Nephron (organoid): Measurements from ENCODE around the gene NAP1L5.

Source experiments
- H3K27ac Mint-ChIP-seq, 3 experiments: 2 replicates each; pipeline ENCODE4 v1.8.0; 2020; ENCODE audit warnings: mixed read lengths in 3 of 3, mild to moderate bottlenecking in 2 of 3, moderate library complexity in 1 of 3
- H3K27me3 Mint-ChIP-seq: 2 replicates; pipeline ENCODE4 v1.8.0; 2021; ENCODE audit warnings: low read depth, mild to moderate bottlenecking, moderate library complexity, mixed read lengths
- H3K36me3 Mint-ChIP-seq: 2 replicates; pipeline ENCODE4 v1.8.0; 2020; ENCODE audit warnings: low read depth, mixed read lengths
- H3K4me1 Mint-ChIP-seq: 2 replicates; pipeline ENCODE4 v1.8.0; 2020; ENCODE audit warnings: mixed read lengths
- H3K4me3 Mint-ChIP-seq, 3 experiments: 2 replicates each; pipeline ENCODE4 v1.8.0; 2020; ENCODE audit warnings: mild to moderate bottlenecking in 3 of 3, mixed read lengths in 3 of 3, moderate library complexity in 2 of 3
- H3K9me3 Mint-ChIP-seq: 2 replicates; pipeline ENCODE4 v1.8.0; 2020; ENCODE audit warnings: mixed read lengths
- CTCF ChIP-seq, 3 experiments: fragments of 200-600 bp; sonication (generic); IDR thresholded peaks; one replicate each; pipeline ENCODE4 v1.5.0; 2021; ENCODE audit warnings: antibody characterized with exemption in 3 of 3; ENCODE audit not compliant: unreplicated experiment in 3 of 3

NAP1L5 gene

GRCh38 chr4:88709989-88710388, 12.4 kb upstream of the NAP1L5 start:
- Mint-ChIP-seq H3K27ac (no peak overlapping the region), H3K27me3 (no peaks in the 10 kb centered on the region), H3K9me3 (peaks cover 25% of the 10 kb centered on the region), H3K4me3 (no peak overlapping the region), H3K36me3 (peaks cover 40% of the 10 kb centered on the region), H3K4me1 (no peaks in the 10 kb centered on the region)
- TF ChIP-seq CTCF (IDR thresholded peaks at IDR 0.05; ENCODE audit: unreplicated experiment in 3 of 3) = no peak

- Mint-ChIP-seq H3K36me3 (peaks cover 19% of the 10 kb centered on the region), H3K9me3 (no peaks in the 10 kb centered on the region), H3K4me3 (no peak overlapping the region), H3K4me1 (no peaks in the 10 kb centered on the region), H3K27me3 (no peaks in the 10 kb centered on the region), H3K27ac (peak overlapping the region in 1 of 3 experiments; percentile 10)
- peak; percentile 53 to 62 (median 58) for TF ChIP-seq CTCF (IDR thresholded peaks at IDR 0.05; ENCODE audit: unreplicated experiment in 3 of 3)
Observed at GRCh38 chr4:88706574-88706973, 8.9 kb upstream of the NAP1L5 start.

- Mint-ChIP-seq H3K27ac (no peak overlapping the region), H3K4me1 (no peaks in the 10 kb centered on the region), H3K4me3 (no peak overlapping the region), H3K9me3 (no peaks in the 10 kb centered on the region), H3K36me3 (peaks cover 16% of the 10 kb centered on the region), H3K27me3 (no peaks in the 10 kb centered on the region)
- TF ChIP-seq CTCF (IDR thresholded peaks at IDR 0.05; ENCODE audit: unreplicated experiment in 3 of 3) = no peak
Observed at GRCh38 chr4:88705805-88706492, 8.3 kb upstream of the NAP1L5 start.

GRCh38 chr4:88705223-88705622, 7.6 kb upstream of the NAP1L5 start:
- Mint-ChIP-seq H3K27me3 (no peaks in the 10 kb centered on the region), H3K9me3 (no peaks in the 10 kb centered on the region), H3K36me3 (peaks cover 14% of the 10 kb centered on the region), H3K4me3 (no peak overlapping the region), H3K4me1 (no peaks in the 10 kb centered on the region), H3K27ac (no peak overlapping the region)
- no peak for TF ChIP-seq CTCF (IDR thresholded peaks at IDR 0.05; ENCODE audit: unreplicated experiment in 3 of 3)

- peaks cover 5% of the 10 kb centered on the region for H3K4me1 Mint-ChIP-seq
- no peaks in the 10 kb centered on the region for H3K27me3 Mint-ChIP-seq
- H3K36me3 Mint-ChIP-seq = peaks cover 18% of the 10 kb centered on the region
- no peak for TF ChIP-seq CTCF (IDR thresholded peaks at IDR 0.05; ENCODE audit: unreplicated experiment in 3 of 3)
- no peak overlapping the region for H3K4me3 Mint-ChIP-seq
- H3K27ac Mint-ChIP-seq = no peak overlapping the region
- no peaks in the 10 kb centered on the region for H3K9me3 Mint-ChIP-seq
Observed at GRCh38 chr4:88702782-88703181, 5.2 kb upstream of the NAP1L5 start.

GRCh38 chr4:88698519-88698918, 890 bp upstream of the NAP1L5 start:
- Mint-ChIP-seq H3K27me3 (no peaks in the 10 kb centered on the region), H3K9me3 (no peaks in the 10 kb centered on the region), H3K4me3 (peak overlapping the region; percentile 83 to 89 (median 88)), H3K36me3 (peaks cover 4% of the 10 kb centered on the region), H3K4me1 (peaks cover 10% of the 10 kb centered on the region), H3K27ac (no peak overlapping the region)
- TF ChIP-seq CTCF (IDR thresholded peaks at IDR 0.05; ENCODE audit: unreplicated experiment in 3 of 3) = no peak
